ENCODE data around the gene RASGRP3.

RASGRP3 gene

DNA sequence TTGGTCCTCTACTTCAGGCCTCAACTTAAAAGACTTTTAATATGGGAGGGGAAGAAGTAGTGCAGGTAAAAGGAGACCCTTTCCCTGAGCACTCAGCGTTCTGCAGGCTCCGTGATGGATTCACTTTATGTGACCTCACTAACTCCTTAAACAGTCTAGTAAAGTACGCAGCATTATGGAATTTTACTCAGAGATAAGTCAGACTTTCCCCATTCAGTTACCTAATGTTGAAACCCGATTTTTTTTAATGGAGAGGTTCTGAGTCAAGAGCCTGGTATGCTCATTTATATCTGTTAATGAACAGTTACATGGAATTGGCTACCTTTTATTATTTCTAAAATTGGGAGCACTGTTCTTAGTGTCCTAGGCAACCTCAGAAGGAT, 34.1 kb downstream of the RASGRP3 start:
- no peak overlapping the region for H3K27ac ChIP-seq (replicated peaks)
- TF ChIP-seq POLR2AphosphoS5 (IDR thresholded peaks at IDR 0.05; ENCODE audit: low read depth) (no peak), SPI1 (IDR thresholded peaks at IDR 0.05; ENCODE audit: borderline replicate concordance, low read depth) (no peak), GABPA (IDR thresholded peaks at IDR 0.05; ENCODE audit: low read depth) (no peak)
- TF ChIP-seq, protein P1, sequence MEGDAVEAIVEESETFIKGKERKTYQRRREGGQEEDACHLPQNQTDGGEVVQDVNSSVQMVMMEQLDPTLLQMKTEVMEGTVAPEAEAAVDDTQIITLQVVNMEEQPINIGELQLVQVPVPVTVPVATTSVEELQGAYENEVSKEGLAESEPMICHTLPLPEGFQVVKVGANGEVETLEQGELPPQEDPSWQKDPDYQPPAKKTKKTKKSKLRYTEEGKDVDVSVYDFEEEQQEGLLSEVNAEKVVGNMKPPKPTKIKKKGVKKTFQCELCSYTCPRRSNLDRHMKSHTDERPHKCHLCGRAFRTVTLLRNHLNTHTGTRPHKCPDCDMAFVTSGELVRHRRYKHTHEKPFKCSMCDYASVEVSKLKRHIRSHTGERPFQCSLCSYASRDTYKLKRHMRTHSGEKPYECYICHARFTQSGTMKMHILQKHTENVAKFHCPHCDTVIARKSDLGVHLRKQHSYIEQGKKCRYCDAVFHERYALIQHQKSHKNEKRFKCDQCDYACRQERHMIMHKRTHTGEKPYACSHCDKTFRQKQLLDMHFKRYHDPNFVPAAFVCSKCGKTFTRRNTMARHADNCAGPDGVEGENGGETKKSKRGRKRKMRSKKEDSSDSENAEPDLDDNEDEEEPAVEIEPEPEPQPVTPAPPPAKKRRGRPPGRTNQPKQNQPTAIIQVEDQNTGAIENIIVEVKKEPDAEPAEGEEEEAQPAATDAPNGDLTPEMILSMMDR (IDR thresholded peaks at IDR 0.05; ENCODE audit: insufficient read depth, low read length) = no peak
- TF ChIP-seq, protein P2, sequence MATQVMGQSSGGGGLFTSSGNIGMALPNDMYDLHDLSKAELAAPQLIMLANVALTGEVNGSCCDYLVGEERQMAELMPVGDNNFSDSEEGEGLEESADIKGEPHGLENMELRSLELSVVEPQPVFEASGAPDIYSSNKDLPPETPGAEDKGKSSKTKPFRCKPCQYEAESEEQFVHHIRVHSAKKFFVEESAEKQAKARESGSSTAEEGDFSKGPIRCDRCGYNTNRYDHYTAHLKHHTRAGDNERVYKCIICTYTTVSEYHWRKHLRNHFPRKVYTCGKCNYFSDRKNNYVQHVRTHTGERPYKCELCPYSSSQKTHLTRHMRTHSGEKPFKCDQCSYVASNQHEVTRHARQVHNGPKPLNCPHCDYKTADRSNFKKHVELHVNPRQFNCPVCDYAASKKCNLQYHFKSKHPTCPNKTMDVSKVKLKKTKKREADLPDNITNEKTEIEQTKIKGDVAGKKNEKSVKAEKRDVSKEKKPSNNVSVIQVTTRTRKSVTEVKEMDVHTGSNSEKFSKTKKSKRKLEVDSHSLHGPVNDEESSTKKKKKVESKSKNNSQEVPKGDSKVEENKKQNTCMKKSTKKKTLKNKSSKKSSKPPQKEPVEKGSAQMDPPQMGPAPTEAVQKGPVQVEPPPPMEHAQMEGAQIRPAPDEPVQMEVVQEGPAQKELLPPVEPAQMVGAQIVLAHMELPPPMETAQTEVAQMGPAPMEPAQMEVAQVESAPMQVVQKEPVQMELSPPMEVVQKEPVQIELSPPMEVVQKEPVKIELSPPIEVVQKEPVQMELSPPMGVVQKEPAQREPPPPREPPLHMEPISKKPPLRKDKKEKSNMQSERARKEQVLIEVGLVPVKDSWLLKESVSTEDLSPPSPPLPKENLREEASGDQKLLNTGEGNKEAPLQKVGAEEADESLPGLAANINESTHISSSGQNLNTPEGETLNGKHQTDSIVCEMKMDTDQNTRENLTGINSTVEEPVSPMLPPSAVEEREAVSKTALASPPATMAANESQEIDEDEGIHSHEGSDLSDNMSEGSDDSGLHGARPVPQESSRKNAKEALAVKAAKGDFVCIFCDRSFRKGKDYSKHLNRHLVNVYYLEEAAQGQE (IDR thresholded peaks at IDR 0.05; ENCODE audit: insufficient replicate concordance, low read depth) = no peak
- no peaks in the 10 kb centered on the region for H3K27me3 ChIP-seq (ENCODE audit: insufficient read depth, poor library complexity, severe bottlenecking)
- H3K4me3 ChIP-seq (replicated peaks; ENCODE audit: insufficient read depth, low read length) = no peak overlapping the region
- DNase-seq (ENCODE audit: low read depth in 1 of 2, low spot score in 1 of 2) = no peak

DNA sequence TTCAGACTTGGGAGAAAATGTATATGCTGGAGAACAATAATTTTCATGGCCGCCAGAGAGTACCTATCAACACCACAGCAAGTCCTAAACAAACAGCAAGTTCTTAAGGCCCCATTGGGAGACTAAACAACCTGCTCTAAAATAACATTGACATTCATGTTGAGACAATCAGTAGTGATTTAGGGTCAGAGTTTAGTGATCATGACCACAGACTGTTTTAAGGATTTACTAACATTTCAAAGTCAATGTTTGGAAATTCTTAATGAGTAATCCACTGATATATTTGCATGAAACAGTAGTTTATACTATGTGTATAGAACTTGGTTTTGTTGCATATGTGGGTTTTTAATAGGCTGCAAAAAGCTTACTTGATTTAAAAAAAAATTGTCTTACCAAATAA, 34.7 kb downstream of the RASGRP3 start:
- Histone ChIP-seq H3K4me3 (replicated peaks; ENCODE audit: insufficient read depth, low read length) (no peak overlapping the region), H3K27me3 (ENCODE audit: insufficient read depth, poor library complexity, severe bottlenecking) (no peaks in the 10 kb centered on the region), H3K27ac (replicated peaks) (no peak overlapping the region)
- no peak for DNase-seq (ENCODE audit: low read depth in 1 of 2, low spot score in 1 of 2)
- TF ChIP-seq, protein P2 (IDR thresholded peaks at IDR 0.05; ENCODE audit: insufficient replicate concordance, low read depth) = no peak
- no peak for TF ChIP-seq SPI1 (IDR thresholded peaks at IDR 0.05; ENCODE audit: borderline replicate concordance, low read depth)
- TF ChIP-seq, protein P1 (IDR thresholded peaks at IDR 0.05; ENCODE audit: insufficient read depth, low read length) = no peak
- TF ChIP-seq GABPA (IDR thresholded peaks at IDR 0.05; ENCODE audit: low read depth) = no peak
- no peak for TF ChIP-seq POLR2AphosphoS5 (IDR thresholded peaks at IDR 0.05; ENCODE audit: low read depth)

DNA sequence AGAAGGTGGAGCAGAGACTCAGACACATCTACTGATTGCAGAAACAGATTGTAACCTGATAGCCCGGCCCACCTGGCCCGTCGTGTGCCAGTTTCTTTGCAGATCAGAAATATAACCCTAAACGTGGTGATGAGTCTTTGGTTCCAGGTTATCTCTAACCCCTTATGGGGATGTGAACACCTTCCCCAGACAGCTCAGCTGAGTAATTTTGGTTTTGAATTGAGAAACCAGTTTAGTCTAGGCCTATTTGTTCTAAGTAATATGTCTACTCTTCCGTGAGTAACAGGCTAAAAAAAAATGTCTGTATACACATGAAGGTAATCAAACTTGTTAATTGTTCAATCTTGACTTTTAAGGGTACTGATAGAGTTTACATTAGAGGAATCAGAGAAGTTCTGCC, 35.7 kb downstream of the RASGRP3 start:
- Histone ChIP-seq H3K4me3 (replicated peaks; ENCODE audit: insufficient read depth, low read length) (no peak overlapping the region), H3K27ac (replicated peaks) (no peak overlapping the region), H3K27me3 (ENCODE audit: insufficient read depth, poor library complexity, severe bottlenecking) (no peaks in the 10 kb centered on the region)
- DNase-seq (ENCODE audit: low read depth in 1 of 2, low spot score in 1 of 2) = no peak
- TF ChIP-seq SPI1 (IDR thresholded peaks at IDR 0.05; ENCODE audit: borderline replicate concordance, low read depth) (no peak), POLR2AphosphoS5 (IDR thresholded peaks at IDR 0.05; ENCODE audit: low read depth) (no peak), GABPA (IDR thresholded peaks at IDR 0.05; ENCODE audit: low read depth) (no peak)
- TF ChIP-seq, protein P1 (IDR thresholded peaks at IDR 0.05; ENCODE audit: insufficient read depth, low read length) = no peak
- TF ChIP-seq, protein P2 (IDR thresholded peaks at IDR 0.05; ENCODE audit: insufficient replicate concordance, low read depth) = no peak
